AG04449 (cell line): ENCODE results near the gene FGF7.
"Not testable (repeated sequence)": the region's sequence is repeated elsewhere in the genome, so short reads cannot be mapped to it uniquely, and the experiment has no call there.

Source experiments
- CTCF ChIA-PET: fragments of 350-600 bp; formaldehyde crosslinking; extraction: SDS; loops from one replicate; lab custom pipeline; 2021; ENCODE audit warnings: antibody characterized with exemption; lab: Yijun Ruan, JAX
- POLR2A ChIA-PET: fragments of 400-600, 350-600 bp; formaldehyde crosslinking; extraction: SDS; loops from one replicate; lab custom pipeline; 2020; ENCODE audit warnings: antibody characterized with exemption, inconsistent platforms; lab: Yijun Ruan, JAX
- DNase-seq: peaks from one replicate; pipeline ENCODE4 v3.0.0-alpha.2; 2010; ENCODE audit warnings: low read depth, low spot score
- H3K4me3 ChIP-seq: 2 replicates; pipeline ENCODE4 v1.5.1; 2011; ENCODE audit warnings: low read depth, mild to moderate bottlenecking, control low read depth, low read length
- CTCF ChIP-seq: IDR thresholded peaks from one replicate; pipeline ENCODE4 v1.5.1; 2011; ENCODE audit warnings: mild to moderate bottlenecking, moderate library complexity, low read length, control low read depth, inconsistent platforms; ENCODE audit not compliant: insufficient read depth; ENCODE audit errors: missing control alignments

The FGF7 gene

GRCh38 chr15:49495993-49496753, 73.1 kb downstream of the FGF7 start:
- H3K4me3 ChIP-seq: no peak overlapping the region
- DNase-seq: no peak
- ChIA-PET CTCF (no interaction called here), POLR2A (no interaction called here)
- TF ChIP-seq CTCF: no peak

- no peak overlapping the region for H3K4me3 ChIP-seq
- TF ChIP-seq CTCF: no peak
- CTCF ChIA-PET: no interaction called here
- POLR2A ChIA-PET: no interaction called here
- DNase-seq: no peak
These were observed 78.5 kb downstream of the FGF7 start for GRCh38 chr15:49501586-49501985.

GRCh38 chr15:49506341-49506740, 83.3 kb downstream of the FGF7 start:
- TF ChIP-seq CTCF: no peak
- CTCF ChIA-PET: no interaction called here
- no peak for DNase-seq
- no peak overlapping the region for H3K4me3 ChIP-seq
- POLR2A ChIA-PET: no interaction called here

- no peak overlapping the region for H3K4me3 ChIP-seq
- TF ChIP-seq CTCF: no peak
- no peak for DNase-seq
- ChIA-PET POLR2A (no interaction called here), CTCF (no interaction called here)
These were observed 84.2 kb downstream of the FGF7 start for GRCh38 chr15:49507261-49507660.

- CTCF ChIA-PET, H3K4me3 ChIP-seq, POLR2A ChIA-PET, DNase-seq: not testable (repeated sequence)
These were observed 89.7 kb downstream of the FGF7 start for GRCh38 chr15:49512739-49513138.

GRCh38 chr15:49521802-49522201, 98.8 kb downstream of the FGF7 start:
- TF ChIP-seq CTCF: no peak
- ChIA-PET POLR2A (no interaction called here), CTCF (interaction anchor here (1.8 kb wide), 1 partner anchor 12 kb away, joined by 7 read pairs; no protein-coding TSS in a partner anchor)
- no peak for DNase-seq
- no peak overlapping the region for H3K4me3 ChIP-seq

GRCh38 chr15:49528289-49528688, 105.2 kb downstream of the FGF7 start:
- no peak for TF ChIP-seq CTCF
- ChIA-PET CTCF (no interaction called here), POLR2A (no interaction called here)
- DNase-seq: no peak
- H3K4me3 ChIP-seq: no peak overlapping the region
